HepG2 (cell line): ENCODE results near the gene C5orf34. TPM values are rescaled to one million over a fixed set of nuclear protein-coding genes. Genes with fewer than 3 reads are reported as not detected.

Source experiments
- BRD4 ChIP-seq: sonication (generic); formaldehyde crosslinking; IDR thresholded peaks from 2 replicates; pipeline ENCODE4 v1.4.0; 2020; ENCODE audit warnings: missing genetic modification reagents
- CBFB ChIP-seq: sonication (generic); formaldehyde crosslinking; IDR thresholded peaks from 2 replicates; pipeline ENCODE4 v1.4.0; 2020; ENCODE audit warnings: missing genetic modification reagents
- KLF6 ChIP-seq: IDR thresholded peaks from 2 replicates; pipeline ENCODE4 v1.8.0; 2016; ENCODE audit warnings: missing biosample characterization, missing genetic modification reagents
- ONECUT2 ChIP-seq: sonication (generic); formaldehyde crosslinking; IDR thresholded peaks from 2 replicates; pipeline ENCODE4 v1.4.0; 2020; ENCODE audit warnings: missing genetic modification reagents
- PAWR ChIP-seq: sonication (generic); formaldehyde crosslinking; IDR thresholded peaks from 2 replicates; pipeline ENCODE4 v1.4.0; 2020; ENCODE audit warnings: missing genetic modification reagents, mild to moderate bottlenecking, borderline replicate concordance
- PHF8 ChIP-seq: sonication (generic); formaldehyde crosslinking; IDR thresholded peaks from 2 replicates; pipeline ENCODE4 v1.5.0; 2020; ENCODE audit warnings: missing genetic modification reagents
- SIX4 ChIP-seq: sonication (generic); formaldehyde crosslinking; IDR thresholded peaks from 2 replicates; pipeline ENCODE4 v1.4.0; 2020; ENCODE audit warnings: missing genetic modification reagents
- SOX6 ChIP-seq, 2 experiments: fragments of 450-650 bp in 1 of 2; sonication (generic) in 1 of 2; formaldehyde crosslinking in 1 of 2; IDR thresholded peaks; 2 replicates each; pipeline versions ENCODE4 v1.4.0 to v1.6.1; 2017 to 2020; ENCODE audit warnings: antibody characterized with exemption in 1 of 2, mild to moderate bottlenecking in 1 of 2, missing genetic modification reagents in 1 of 2
- SP140L ChIP-seq: sonication (generic); formaldehyde crosslinking; IDR thresholded peaks from 2 replicates; pipeline ENCODE4 v1.4.0; 2020; ENCODE audit warnings: missing genetic modification reagents, borderline replicate concordance
- TBX2 ChIP-seq: sonication (generic); formaldehyde crosslinking; IDR thresholded peaks from 2 replicates; pipeline ENCODE4 v1.5.0; 2020; ENCODE audit warnings: missing genetic modification reagents, mild to moderate bottlenecking, borderline replicate concordance
- TCF7 ChIP-seq: sonication (generic); IDR thresholded peaks from 2 replicates; pipeline ENCODE4 v1.6.1; 2016; ENCODE audit warnings: antibody characterized with exemption, low read depth
- ZBTB8A ChIP-seq: sonication (generic); formaldehyde crosslinking; IDR thresholded peaks from 2 replicates; pipeline ENCODE4 v1.4.0; 2020; ENCODE audit warnings: mild to moderate bottlenecking, low read depth, missing genetic modification reagents, borderline replicate concordance
- ZFP36L1 ChIP-seq: sonication (generic); formaldehyde crosslinking; IDR thresholded peaks from 2 replicates; pipeline ENCODE4 v1.8.0; 2022; ENCODE audit warnings: mild to moderate bottlenecking, missing genetic modification reagents, moderate library complexity
- ZNF234 ChIP-seq: sonication (generic); formaldehyde crosslinking; conservative IDR thresholded peaks from 2 replicates; pipeline ENCODE4 v1.5.1; 2020; ENCODE audit warnings: mild to moderate bottlenecking, missing genetic modification reagents
- ZNF557 ChIP-seq: sonication (generic); formaldehyde crosslinking; IDR thresholded peaks from 2 replicates; pipeline ENCODE4 v1.4.0; 2020; ENCODE audit warnings: missing genetic modification reagents
- ZNF562 ChIP-seq: sonication (generic); formaldehyde crosslinking; IDR thresholded peaks from 2 replicates; pipeline ENCODE4 v1.8.0; 2022; ENCODE audit warnings: missing genetic modification reagents, borderline replicate concordance
- ZNF747 ChIP-seq: sonication (generic); formaldehyde crosslinking; IDR thresholded peaks from 2 replicates; pipeline ENCODE4 v1.8.1; 2023; ENCODE audit warnings: missing genetic modification reagents, mild to moderate bottlenecking, borderline replicate concordance
- ZNF773 ChIP-seq: sonication (generic); formaldehyde crosslinking; IDR thresholded peaks from 2 replicates; pipeline ENCODE4 v1.4.0; 2020; ENCODE audit warnings: missing genetic modification reagents, borderline replicate concordance
- polyA plus RNA-seq, 8 experiments: library from polyadenylated mRNA; depleted of rRNA in 3 of 8; stranded (reverse) in 7 of 8; unstranded in 1 of 8; fragments of >200 nt; fragmentation: Illumina TruSeq in 4 of 8; extraction: Trizol in 4 of 8; gene quantifications; 2 replicates each; pipeline versions ENCODE4 v1.2.1 to v1.2.3, GENCODE V29; 2011 to 2016; ENCODE audit warnings: low read depth in 4 of 8, missing spikeins in 1 of 8, mixed read lengths in 1 of 8; ENCODE audit not compliant: insufficient read depth in 1 of 8
- total RNA-seq, 5 experiments: library from RNA; depleted of rRNA; stranded (reverse); fragments of >200 nt; fragmentation: Illumina TruSeq; extraction: Trizol; gene quantifications; 2 replicates each; pipeline ENCODE4 v1.2.3, GENCODE V29; 2016; ENCODE audit warnings: low read depth in 1 of 5
- TF ChIP-seq, protein P1 (sequence below): sonication (generic); formaldehyde crosslinking; IDR thresholded peaks from 2 replicates; pipeline ENCODE4 v1.9.0; 2021; ENCODE audit warnings: missing genetic modification reagents, borderline replicate concordance
- TF ChIP-seq, protein P2 (sequence below): sonication (generic); formaldehyde crosslinking; IDR thresholded peaks from 2 replicates; pipeline ENCODE4 v1.8.0; 2022; ENCODE audit warnings: low read depth, missing genetic modification reagents
- TF ChIP-seq, protein P3 (sequence below): sonication (generic); formaldehyde crosslinking; IDR thresholded peaks from 2 replicates; pipeline ENCODE4 v1.8.1; 2023; ENCODE audit warnings: mild to moderate bottlenecking, moderate library complexity, missing genetic modification reagents
- TF ChIP-seq, protein P4 (sequence below): sonication (generic); formaldehyde crosslinking; IDR thresholded peaks from 2 replicates; pipeline ENCODE4; 2020; ENCODE audit warnings: missing genetic modification reagents, mild to moderate bottlenecking, borderline replicate concordance

The C5orf34 gene
- total and polyA plus RNA-seq, 2 of the 13 experiments (the other 11 are each of a cell fraction or from before 2014, with no cell fraction given): 3.2 to 6.4 TPM

DNA sequence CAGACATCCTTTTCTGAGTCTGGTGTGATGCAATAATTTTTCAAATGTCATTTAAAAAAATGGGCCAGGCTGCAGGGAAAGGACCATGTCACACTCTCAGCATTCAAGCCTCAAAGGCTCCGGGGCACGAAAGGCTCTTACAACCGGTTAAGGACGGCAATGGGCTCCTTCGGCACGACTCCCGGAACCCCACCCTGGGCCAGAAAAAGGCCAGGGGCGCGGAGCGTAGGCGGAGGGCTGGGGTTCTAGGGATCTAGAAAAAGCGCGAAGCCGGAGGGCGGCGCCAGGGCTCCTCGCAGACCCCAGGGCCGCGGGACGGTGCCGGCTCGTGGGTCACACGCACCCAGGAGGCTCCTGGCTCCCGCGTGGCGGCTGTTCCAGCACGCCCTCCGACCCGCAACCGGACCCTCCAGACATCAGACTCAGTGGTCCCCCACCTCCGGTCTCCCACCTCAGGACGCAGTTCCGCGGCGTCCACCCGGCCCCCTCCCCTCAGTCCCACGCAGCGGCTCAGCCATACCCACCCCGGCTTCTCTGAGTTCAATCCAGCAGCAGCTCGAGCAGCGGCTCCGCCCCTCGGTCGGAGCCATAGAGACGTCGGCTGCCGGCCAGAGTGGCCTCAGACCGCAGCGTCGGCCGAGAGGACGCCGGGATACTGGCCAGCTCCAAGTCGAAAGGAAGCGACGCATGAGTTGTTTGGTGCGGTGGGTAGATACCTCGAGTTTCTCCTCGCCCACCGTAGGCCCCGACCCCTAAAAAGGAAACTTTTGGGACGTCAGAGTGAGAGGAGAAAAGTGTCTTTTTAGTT lies 31.4 kb downstream of the C5orf34 start, which contains the start of gene TMEM267 (continued):
- TF ChIP-seq ZBTB8A (CRISPR knock-in tag): 0 out of 2 replicates have a peak, but pooled peaks have one; percentile 50
- TF ChIP-seq ONECUT2 (CRISPR knock-in tag): no peak
- TF ChIP-seq ZFP36L1: no peak; the same call in 1 of the 2 replicates
- no peak for TF ChIP-seq PAWR
- no peak for TF ChIP-seq TCF7
- no peak for TF ChIP-seq SP140L (CRISPR knock-in tag)
- TF ChIP-seq KLF6 (CRISPR knock-in tag): peak; percentile 90
- TF ChIP-seq ZNF773 (CRISPR knock-in tag): no peak
- TF ChIP-seq, protein P1, sequence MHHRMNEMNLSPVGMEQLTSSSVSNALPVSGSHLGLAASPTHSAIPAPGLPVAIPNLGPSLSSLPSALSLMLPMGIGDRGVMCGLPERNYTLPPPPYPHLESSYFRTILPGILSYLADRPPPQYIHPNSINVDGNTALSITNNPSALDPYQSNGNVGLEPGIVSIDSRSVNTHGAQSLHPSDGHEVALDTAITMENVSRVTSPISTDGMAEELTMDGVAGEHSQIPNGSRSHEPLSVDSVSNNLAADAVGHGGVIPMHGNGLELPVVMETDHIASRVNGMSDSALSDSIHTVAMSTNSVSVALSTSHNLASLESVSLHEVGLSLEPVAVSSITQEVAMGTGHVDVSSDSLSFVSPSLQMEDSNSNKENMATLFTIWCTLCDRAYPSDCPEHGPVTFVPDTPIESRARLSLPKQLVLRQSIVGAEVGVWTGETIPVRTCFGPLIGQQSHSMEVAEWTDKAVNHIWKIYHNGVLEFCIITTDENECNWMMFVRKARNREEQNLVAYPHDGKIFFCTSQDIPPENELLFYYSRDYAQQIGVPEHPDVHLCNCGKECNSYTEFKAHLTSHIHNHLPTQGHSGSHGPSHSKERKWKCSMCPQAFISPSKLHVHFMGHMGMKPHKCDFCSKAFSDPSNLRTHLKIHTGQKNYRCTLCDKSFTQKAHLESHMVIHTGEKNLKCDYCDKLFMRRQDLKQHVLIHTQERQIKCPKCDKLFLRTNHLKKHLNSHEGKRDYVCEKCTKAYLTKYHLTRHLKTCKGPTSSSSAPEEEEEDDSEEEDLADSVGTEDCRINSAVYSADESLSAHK (CRISPR knock-in tag): no peak
- TF ChIP-seq PHF8: peak; percentile 95
- peak; percentile 75 for TF ChIP-seq TBX2
- TF ChIP-seq, protein P2, sequence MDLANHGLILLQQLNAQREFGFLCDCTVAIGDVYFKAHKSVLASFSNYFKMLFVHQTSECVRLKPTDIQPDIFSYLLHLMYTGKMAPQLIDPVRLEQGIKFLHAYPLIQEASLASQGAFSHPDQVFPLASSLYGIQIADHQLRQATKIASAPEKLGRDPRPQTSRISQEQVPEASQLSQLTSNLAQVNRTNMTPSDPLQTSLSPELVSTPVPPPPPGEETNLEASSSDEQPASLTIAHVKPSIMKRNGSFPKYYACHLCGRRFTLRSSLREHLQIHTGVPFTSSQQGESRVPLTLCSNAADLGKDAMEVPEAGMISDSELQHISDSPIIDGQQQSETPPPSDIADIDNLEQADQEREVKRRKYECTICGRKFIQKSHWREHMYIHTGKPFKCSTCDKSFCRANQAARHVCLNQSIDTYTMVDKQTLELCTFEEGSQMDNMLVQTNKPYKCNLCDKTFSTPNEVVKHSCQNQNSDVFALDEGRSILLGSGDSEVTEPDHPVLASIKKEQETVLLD (CRISPR knock-in tag): 0 out of 2 replicates have a peak, but pooled peaks have one; percentile 56
- TF ChIP-seq, protein P3, sequence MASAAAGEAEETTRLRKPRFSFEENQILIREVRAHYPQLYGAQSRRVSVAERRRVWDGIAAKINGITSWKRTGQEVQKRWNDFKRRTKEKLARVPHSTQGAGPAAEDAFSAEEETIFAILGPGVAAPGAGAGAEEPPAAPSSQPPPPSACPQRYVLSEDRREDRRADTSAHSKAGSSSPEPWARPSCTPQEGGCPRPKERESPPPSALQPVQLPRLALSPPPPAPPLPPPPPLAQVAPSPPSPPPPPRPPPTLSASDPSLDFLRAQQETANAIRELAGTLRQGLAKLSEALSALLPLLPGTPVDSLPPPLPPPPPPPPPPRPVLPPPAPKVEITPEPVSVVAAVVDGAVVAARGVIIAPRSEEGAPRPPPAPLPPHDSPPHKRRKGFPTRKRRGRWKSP: peak; percentile 25; the same call in 1 of the 2 replicates
- no peak for TF ChIP-seq ZNF562 (CRISPR knock-in tag)
- TF ChIP-seq SOX6 (IDR thresholded peaks at IDR 0.05): no peak
- TF ChIP-seq SOX6 (CRISPR knock-in tag; IDR thresholded peaks at IDR 0.05): peak; percentile 65
- peak; percentile 24; the same call in 1 of the 2 replicates for TF ChIP-seq BRD4 (CRISPR knock-in tag)
- no peak for TF ChIP-seq ZNF234
- TF ChIP-seq ZNF557 (CRISPR knock-in tag): no peak
- TF ChIP-seq, protein P4, sequence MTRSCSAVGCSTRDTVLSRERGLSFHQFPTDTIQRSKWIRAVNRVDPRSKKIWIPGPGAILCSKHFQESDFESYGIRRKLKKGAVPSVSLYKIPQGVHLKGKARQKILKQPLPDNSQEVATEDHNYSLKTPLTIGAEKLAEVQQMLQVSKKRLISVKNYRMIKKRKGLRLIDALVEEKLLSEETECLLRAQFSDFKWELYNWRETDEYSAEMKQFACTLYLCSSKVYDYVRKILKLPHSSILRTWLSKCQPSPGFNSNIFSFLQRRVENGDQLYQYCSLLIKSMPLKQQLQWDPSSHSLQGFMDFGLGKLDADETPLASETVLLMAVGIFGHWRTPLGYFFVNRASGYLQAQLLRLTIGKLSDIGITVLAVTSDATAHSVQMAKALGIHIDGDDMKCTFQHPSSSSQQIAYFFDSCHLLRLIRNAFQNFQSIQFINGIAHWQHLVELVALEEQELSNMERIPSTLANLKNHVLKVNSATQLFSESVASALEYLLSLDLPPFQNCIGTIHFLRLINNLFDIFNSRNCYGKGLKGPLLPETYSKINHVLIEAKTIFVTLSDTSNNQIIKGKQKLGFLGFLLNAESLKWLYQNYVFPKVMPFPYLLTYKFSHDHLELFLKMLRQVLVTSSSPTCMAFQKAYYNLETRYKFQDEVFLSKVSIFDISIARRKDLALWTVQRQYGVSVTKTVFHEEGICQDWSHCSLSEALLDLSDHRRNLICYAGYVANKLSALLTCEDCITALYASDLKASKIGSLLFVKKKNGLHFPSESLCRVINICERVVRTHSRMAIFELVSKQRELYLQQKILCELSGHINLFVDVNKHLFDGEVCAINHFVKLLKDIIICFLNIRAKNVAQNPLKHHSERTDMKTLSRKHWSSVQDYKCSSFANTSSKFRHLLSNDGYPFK (CRISPR knock-in tag): peak; percentile 70; the same call in 1 of the 2 replicates
- peak; percentile 90 for TF ChIP-seq CBFB (CRISPR knock-in tag)
- no peak for TF ChIP-seq SIX4
- TF ChIP-seq ZNF747 (CRISPR knock-in tag): peak; percentile 90
